ENCODE measurements around the gene TBC1D10A. TPM values are rescaled to one million over a fixed set of nuclear protein-coding genes. Genes with fewer than 3 reads are reported as not detected.

The TBC1D10A gene
- total RNA-seq, 1 experiment from 2014 or later, result 8.4 TPM

GRCh38 chr22:30261134-30261533 is 65.6 kb downstream of the TBC1D10A start:
- no peak overlapping the region for H3T11ph ChIP-seq (ENCODE audit: low read length)
- H3K27me3 Mint-ChIP-seq (ENCODE audit: low read depth), result peaks cover 19% of the 10 kb centered on the region
- H3K4me1 ChIP-seq (ENCODE audit: insufficient read depth, low read length), result no peaks in the 10 kb centered on the region

More at GRCh38 chr22:30261134-30261533, 65.6 kb downstream of the TBC1D10A start:
- Mint-ChIP-seq H3K4me1 (peaks cover 13 to 30% of the 10 kb centered on the region in 2 experiments), H3K36me3 (ENCODE audit: insufficient read depth in 1 of 3, low read depth in 3 of 3) (no peaks in the 10 kb centered on the region), H3K4me3 (no peak overlapping the region), H3K27ac (no peak overlapping the region), H3K9me3 (no peaks in the 10 kb centered on the region; a peak in 1 of 5 replicates)
- H2BK12ac ChIP-seq (ENCODE audit: insufficient read length, low read depth, low read length), result no peak overlapping the region
- no peak overlapping the region for H3K27ac ChIP-seq (ENCODE audit: insufficient read length, low read depth, low read length)
- no peaks in the 10 kb centered on the region for H3K79me2 ChIP-seq (ENCODE audit: insufficient read depth, low read length)
- no peak overlapping the region for H3K4ac ChIP-seq (ENCODE audit: low read depth, low read length)
- H3K9ac ChIP-seq (ENCODE audit: extremely low read depth, insufficient read length, low read length), result no peak overlapping the region
- no peak for DNase-seq
- no peak overlapping the region for H2BK20ac ChIP-seq (ENCODE audit: low read depth, low read length, poor library complexity, severe bottlenecking)
- no peak overlapping the region for H4K91ac ChIP-seq (ENCODE audit: insufficient read length, low read depth, low read length)
- H2BK120ac ChIP-seq (ENCODE audit: low read depth, low read length, poor library complexity, severe bottlenecking), result no peak overlapping the region
- H3K27me3 ChIP-seq (ENCODE audit: insufficient read depth, low read length), result no peaks in the 10 kb centered on the region; the same call in 1 of the 2 replicates
- H3K9me3 ChIP-seq (ENCODE audit: control insufficient read depth, low read depth, low read length), result no peaks in the 10 kb centered on the region
- no peak overlapping the region for H2AK5ac ChIP-seq (ENCODE audit: insufficient read length, low read length)
- H2AFZ ChIP-seq (ENCODE audit: low read length), result no peak overlapping the region
- H3K14ac ChIP-seq (ENCODE audit: insufficient read depth, low read length), result no peak overlapping the region; the same call in 1 of the 2 replicates
- H3K56ac ChIP-seq (ENCODE audit: insufficient read length, low read depth, low read length), result no peak overlapping the region
- no peak overlapping the region for H3K23ac ChIP-seq (ENCODE audit: insufficient read length, low read depth, low read length)
- H3K79me1 ChIP-seq (ENCODE audit: insufficient read depth, low read depth, low read length, poor library complexity, severe bottlenecking), result no peaks in the 10 kb centered on the region
- H4K5ac ChIP-seq (ENCODE audit: insufficient read length, low read depth, low read length), result no peak overlapping the region
- no peak overlapping the region for H3K4me2 ChIP-seq (ENCODE audit: insufficient read depth, insufficient read length, low read length)
- H3K23me2 ChIP-seq (ENCODE audit: insufficient read length, low read depth, low read length, poor library complexity, severe bottlenecking), result no peaks in the 10 kb centered on the region
- no peak overlapping the region for H2BK5ac ChIP-seq (ENCODE audit: insufficient read length, low read length)
- H2BK15ac ChIP-seq (ENCODE audit: low read depth, low read length), result no peak overlapping the region
- TF ChIP-seq CTCF (conservative IDR thresholded peaks at IDR 0.05), result no peak
- no peak overlapping the region for H4K8ac ChIP-seq (replicated peaks; ENCODE audit: insufficient read length, low read depth, low read length)
- H4K20me1 ChIP-seq (ENCODE audit: control insufficient read depth, insufficient read depth, insufficient read length), result no peaks in the 10 kb centered on the region
- WGBS (ENCODE audit: extremely low coverage, insufficient read length, low lambda C conversion rate), result no CpG with 5 or more reads among the region's 8 CpGs
- H3K18ac ChIP-seq (ENCODE audit: insufficient read length, low read depth, low read length), result no peak overlapping the region

Data from H9 (cell line).